Inferior parietal cortex (tissue), 1 donor: Measurements from ENCODE around the gene BCL11A.

Source experiments
- DNase-seq: peaks from one replicate; pipeline ENCODE4 v3.0.0-alpha.2; 2016; ENCODE audit errors: extremely low spot score

Gene BCL11A

DNA sequence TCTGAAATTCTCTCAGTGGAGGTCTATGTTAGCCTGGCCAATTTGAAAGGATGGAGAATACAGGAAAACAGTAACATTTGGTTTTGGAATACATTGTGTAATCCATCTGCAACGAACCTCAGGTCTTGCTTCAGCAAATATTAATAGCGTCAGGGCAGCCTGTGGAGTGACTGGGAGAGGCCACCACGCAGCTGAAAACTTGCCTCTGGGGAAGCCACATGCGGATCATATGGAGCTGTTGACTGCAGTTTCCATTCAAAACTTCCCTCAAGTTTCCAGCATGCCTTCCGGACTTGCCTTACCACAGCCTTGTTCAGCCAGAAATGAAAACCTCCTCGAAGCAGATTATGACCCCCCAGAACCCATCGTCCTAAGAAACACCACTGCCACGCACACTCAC is 25.7 kb downstream of the BCL11A start:
- DNase-seq: no peak

- DNase-seq: no peak
Observed at GRCh38 chr2:60526623-60527022, 26.8 kb downstream of the BCL11A start.

DNA sequence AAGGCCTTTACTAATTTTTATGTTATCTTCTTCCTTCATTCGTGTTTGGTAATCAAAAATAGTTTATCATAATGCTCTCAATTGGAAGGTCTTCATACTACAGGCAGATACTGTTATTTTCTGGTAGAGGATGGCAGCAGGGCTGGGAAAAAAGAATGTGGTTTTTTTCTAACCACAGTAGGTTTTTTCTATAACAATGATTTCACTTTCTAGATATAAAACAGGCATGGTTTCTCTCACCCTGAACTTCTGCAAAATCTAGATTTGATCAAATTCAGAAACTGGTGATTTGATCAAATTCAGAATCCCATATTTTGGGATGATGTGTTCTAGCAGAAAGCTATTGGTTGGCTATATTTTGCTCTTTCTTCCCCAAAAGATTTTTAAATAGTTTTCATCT is 27.6 kb downstream of the BCL11A start:
- DNase-seq: no peak

GRCh38 chr2:60524874-60525273 is 28.6 kb downstream of the BCL11A start:
- DNase-seq: no peak

GRCh38 chr2:60523963-60524362 is 29.5 kb downstream of the BCL11A start:
- DNase-seq: no peak

GRCh38 chr2:60522462-60522861 is 31.0 kb downstream of the BCL11A start:
- no peak for DNase-seq

DNA sequence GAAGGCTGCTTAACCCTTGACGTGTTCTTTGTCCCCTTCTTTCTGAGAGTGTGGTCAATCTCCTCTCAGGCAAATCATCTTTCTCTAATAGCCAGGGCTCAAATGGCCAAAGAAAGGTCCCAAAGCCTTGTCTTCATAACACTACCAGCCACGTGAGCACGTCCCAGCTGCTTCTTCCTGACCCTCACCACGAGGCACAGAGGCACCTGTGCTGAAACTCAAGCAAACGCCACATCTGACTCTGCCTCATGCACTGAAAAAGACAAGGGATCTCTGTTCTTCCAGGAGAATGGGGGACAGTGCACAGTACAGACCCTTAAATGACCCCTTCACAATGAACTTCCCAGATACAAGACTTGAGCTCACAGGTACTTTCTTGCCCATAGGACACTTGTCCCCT is 31.8 kb downstream of the BCL11A start:
- DNase-seq: no peak

DNA sequence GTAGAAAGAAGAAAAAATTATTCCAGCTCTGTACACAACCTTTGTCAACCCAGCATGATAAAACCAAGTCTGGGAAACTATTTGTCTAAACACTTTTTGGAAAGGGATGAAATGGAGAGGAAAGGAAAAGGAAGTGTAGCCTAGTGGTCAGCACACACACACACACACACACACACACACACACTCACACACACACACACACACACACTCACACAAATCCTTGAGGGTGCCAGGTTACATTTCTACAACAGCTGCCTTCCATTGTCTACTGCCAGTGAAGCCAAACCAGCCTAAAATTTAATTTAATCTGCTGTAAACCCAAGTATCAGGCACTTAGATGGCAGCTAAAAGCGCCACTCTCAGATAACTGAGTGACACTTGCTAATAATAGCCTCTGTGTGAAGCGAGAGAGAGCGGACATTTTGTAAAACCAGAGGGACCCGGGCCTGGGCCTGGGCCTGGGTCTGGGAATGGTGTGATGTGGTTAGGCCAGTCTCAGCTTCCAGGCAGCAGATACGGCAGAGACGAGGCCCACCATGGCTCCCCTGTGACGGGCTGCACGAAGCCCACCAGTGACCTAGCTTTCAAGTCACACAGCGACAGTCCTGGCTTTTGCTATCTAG is 32.4 kb downstream of the BCL11A start:
- no peak for DNase-seq

DNA sequence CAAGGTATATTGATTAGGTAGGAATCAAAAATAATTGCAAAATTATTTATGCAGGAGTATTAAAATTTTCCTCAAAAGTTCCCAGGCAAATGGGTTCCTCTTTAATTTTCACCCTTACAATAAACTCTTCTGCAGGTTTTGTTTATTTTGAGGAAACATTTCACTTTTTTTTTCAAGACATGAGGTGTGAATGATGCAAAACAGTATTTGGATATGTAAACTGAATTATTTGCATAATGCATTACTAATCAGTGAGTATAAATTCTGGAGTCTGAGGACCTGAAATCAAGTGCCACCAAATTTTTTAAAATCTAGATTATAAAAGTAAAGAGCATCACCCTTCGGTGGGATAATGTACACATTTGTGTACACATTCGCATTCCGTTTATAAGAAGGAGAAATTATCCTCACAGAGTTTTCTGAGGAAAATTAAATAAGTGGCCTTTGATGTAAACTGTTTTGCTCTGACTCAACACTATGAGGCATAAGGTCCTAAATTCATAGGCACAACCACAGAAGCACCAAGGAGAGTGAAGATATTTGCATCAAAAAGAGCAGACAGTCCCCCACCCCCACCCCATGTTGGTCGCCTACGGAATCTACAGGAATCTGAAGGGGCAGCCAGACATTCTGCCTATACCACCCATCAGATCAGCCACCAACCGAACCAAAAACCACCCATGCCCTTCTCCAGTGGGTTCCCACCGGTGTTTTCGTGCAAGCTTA is 33.1 kb downstream of the BCL11A start:
- no peak for DNase-seq

DNA sequence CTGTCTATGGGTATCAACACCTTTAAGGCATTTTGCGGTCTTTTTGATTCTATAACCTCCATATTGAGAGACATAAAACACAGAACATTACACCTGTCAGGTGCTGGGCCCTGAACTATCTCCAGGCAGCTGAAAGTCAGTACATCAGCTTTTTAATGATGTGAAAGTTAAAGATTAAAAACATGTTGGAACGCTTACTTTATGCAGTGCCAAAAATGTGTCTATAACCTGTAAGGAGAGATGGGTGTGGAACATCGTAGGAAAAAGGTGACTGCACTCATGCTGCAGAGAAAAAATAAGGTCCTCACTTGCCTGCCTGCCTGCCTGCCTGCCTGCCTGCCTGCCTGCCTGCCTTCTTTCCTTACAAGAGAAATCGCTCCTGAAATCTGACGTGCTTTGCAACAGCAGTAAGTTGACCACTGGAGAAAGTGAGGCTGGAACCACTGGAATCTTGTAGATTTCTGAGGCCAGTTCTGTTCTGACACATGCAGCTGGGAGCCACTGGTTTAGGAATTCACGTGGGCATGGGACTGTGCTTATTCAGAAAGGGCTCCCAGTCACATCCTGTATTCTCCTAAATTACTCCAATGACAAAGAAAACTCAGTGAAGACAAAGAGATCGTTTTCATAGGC is 34.1 kb downstream of the BCL11A start:
- DNase-seq: no peak

GRCh38 chr2:60518567-60518966 is 34.9 kb downstream of the BCL11A start:
- DNase-seq: no peak

GRCh38 chr2:60517446-60517845 is 36.0 kb downstream of the BCL11A start:
- DNase-seq: no peak

DNA sequence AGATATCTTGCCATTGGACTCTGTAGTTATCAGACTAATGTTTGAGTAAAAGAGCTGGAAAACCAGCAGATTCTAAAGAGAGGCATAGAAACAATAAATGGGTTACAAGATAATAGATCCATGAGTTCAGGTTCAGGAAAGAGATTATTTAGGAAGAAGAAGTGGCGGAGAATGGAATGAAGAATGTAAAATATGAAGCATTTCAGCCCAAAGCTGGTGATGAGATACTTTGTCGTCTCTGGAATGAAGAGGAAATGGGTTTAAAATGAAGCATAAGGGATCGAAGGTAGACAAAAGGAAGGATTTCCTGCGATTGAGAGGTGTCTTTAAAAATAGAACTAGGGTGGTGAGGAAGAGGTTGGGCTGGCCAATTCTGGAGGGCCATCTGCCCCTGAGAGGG is 36.6 kb downstream of the BCL11A start:
- DNase-seq: no peak

GRCh38 chr2:60516383-60516811 is 37.1 kb downstream of the BCL11A start:
- no peak for DNase-seq

DNA sequence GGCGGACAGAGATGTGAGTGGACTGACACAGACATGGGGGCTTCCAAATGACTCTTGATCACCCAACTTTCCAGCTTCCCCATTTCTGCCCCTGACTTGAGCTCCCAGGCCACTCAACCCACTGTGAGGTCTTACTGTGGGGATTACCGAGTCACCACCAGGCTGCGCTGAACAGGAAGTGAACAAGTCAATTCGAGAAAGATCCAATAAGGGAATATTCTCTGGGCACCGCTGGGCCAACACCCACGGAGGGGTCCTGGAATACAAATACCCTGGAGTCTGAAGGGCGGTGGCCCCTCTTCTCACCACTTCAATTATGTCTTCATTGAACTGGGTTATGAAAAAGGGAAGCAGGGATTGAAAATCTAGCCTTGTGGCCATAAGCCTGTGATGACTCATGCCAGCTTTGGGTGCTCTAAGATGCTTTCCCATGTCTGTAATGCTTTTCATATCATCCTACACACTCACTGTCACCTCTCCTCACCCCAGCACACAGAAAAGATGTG is 37.7 kb downstream of the BCL11A start:
- DNase-seq: no peak

- no peak for DNase-seq
Observed at GRCh38 chr2:60513996-60514395, 39.5 kb downstream of the BCL11A start.

GRCh38 chr2:60513191-60513590 is 40.3 kb downstream of the BCL11A start:
- DNase-seq: no peak

DNA sequence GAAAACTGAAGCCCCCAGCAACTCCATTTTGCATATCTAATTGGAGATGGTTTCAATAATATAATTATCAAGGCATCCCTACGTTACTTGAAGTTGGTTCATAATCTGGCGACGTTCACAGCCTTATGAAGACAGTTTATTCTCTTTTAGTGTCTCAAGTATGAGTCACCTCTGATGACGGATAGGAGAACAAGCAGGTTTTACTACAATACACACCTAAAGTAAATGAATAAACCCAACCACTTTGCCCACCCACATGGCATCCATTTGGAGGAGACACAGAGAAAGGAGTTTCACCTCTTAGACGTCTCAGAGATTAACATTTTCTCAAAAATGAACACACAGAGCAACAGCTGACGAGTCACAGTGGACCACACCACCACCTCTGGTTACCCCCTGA is 40.8 kb downstream of the BCL11A start:
- no peak for DNase-seq

GRCh38 chr2:60512062-60512622 is 41.3 kb downstream of the BCL11A start:
- no peak for DNase-seq

DNA sequence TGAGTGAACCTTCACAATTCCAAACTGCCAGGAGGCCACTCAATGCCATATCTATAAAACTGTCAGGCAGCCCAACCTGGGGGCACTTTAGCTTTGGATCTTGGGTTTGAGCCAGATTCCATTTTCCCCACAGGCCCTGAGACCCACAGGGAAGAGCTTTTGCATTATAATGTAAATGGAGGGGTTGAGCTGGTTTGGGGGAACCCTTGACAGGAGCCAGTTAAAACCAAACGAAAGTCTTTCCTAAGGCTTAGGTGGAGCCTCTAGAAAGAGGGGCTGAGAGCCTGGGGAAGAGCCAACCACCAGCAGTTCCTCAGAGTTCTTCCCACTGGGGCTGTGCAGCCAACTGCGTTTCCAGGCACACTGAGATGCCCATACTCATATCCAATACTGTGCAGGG is 42.7 kb downstream of the BCL11A start:
- DNase-seq: no peak

GRCh38 chr2:60509066-60509465 is 44.4 kb downstream of the BCL11A start:
- no peak for DNase-seq

DNA sequence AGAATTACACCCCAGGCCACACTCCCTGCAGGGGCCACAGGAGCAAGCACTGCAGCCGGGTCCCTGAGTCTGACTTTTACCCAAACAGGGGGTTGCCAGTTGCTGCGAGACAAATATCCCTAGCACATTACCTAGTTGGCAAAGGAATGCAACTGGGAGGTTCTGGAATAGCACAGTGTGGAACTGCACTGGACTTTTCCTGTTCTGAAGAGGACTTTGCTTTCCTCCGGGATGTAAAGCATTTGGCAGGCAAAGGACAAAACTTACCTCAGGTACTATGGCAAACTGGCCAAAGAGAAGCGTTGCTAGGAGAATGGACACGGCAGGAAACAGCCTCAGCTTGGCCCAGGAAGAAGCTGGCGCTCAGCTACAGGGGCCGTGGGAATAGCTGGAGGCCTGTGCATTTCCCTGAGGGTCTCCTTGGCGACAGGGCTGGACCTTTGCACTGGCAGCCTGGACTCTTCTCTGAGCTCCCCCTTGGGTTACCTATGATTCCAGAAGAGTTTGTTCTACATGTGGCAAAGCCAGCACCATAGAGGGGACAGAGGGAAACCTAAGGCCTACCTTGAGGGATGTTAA is 45.0 kb downstream of the BCL11A start:
- DNase-seq: no peak
